Stimulated activated naive CD4-positive, alpha-beta T cell treated with Interleukin-2 at 50 U/mL for 16 hours (primary cell): ENCODE data around the gene SLC39A10.
"Not testable (repeated sequence)": the region's sequence is repeated elsewhere in the genome, so short reads cannot be mapped to it uniquely, and the experiment has no call there.

Experiments used
- DNase-seq: peaks from one replicate; lab custom pipeline; 2025; lab: John Stamatoyannopoulos, UW

The SLC39A10 gene

GRCh38 chr2:195656859-195657633 is at the start of gene SLC39A10:
Gene SLC39A10 (plus strand): TSS chr2:195657226. CDS start chr2:195680043, 22,817 bp downstream.
- DNase-seq, result peak; percentile 96

GRCh38 chr2:195608768-195609454 is 48.1 kb upstream of the SLC39A10 start:
- DNase-seq, result no peak

- no peak for DNase-seq
These were observed 46.3 kb upstream of the SLC39A10 start for GRCh38 chr2:195610717-195611116.

GRCh38 chr2:195612611-195613495 is 44.2 kb upstream of the SLC39A10 start:
- no peak for DNase-seq

GRCh38 chr2:195613922-195614321 is 43.1 kb upstream of the SLC39A10 start:
- DNase-seq, result no peak

- DNase-seq, result no peak
These were observed 37.4 kb upstream of the SLC39A10 start for GRCh38 chr2:195619590-195619989.

GRCh38 chr2:195620501-195620900 is 36.5 kb upstream of the SLC39A10 start:
- no peak for DNase-seq

GRCh38 chr2:195622966-195623365 is 34.1 kb upstream of the SLC39A10 start:
- DNase-seq, result no peak

GRCh38 chr2:195626507-195626906 is 30.5 kb upstream of the SLC39A10 start:
- DNase-seq, result no peak

- DNase-seq, result no peak
These were observed 28.4 kb upstream of the SLC39A10 start for GRCh38 chr2:195628666-195629065.

GRCh38 chr2:195632856-195633572 is 24.0 kb upstream of the SLC39A10 start:
- no peak for DNase-seq

- DNase-seq, result no peak
These were observed 23.5 kb upstream of the SLC39A10 start for GRCh38 chr2:195633573-195633870.

GRCh38 chr2:195633974-195634373 is 23.1 kb upstream of the SLC39A10 start:
- DNase-seq, result no peak

- DNase-seq, result no peak
These were observed 20.1 kb upstream of the SLC39A10 start for GRCh38 chr2:195636890-195637289.

- no peak for DNase-seq
These were observed 18.3 kb upstream of the SLC39A10 start for GRCh38 chr2:195638750-195639149.

GRCh38 chr2:195639238-195639858 is 17.7 kb upstream of the SLC39A10 start:
- DNase-seq, result no peak

GRCh38 chr2:195639959-195640358 is 17.1 kb upstream of the SLC39A10 start:
- no peak for DNase-seq

- no peak for DNase-seq
These were observed 14.9 kb upstream of the SLC39A10 start for GRCh38 chr2:195642027-195642678.

GRCh38 chr2:195642679-195643068 is 14.4 kb upstream of the SLC39A10 start:
- no peak for DNase-seq

GRCh38 chr2:195644708-195645107 is 12.3 kb upstream of the SLC39A10 start:
- not testable (repeated sequence) for DNase-seq

GRCh38 chr2:195645413-195645812 is 11.6 kb upstream of the SLC39A10 start:
- no peak for DNase-seq
